ELF-1 (cell line): ENCODE data around the gene ZNF497.
"Not testable (repeated sequence)": the region's sequence is repeated elsewhere in the genome, so short reads cannot be mapped to it uniquely, and the experiment has no call there.

Experiments used
- DNase-seq: peaks from one replicate; pipeline ENCODE4 v3.0.0-alpha.2; 2016; ENCODE audit warnings: low read depth, low spot score

The ZNF497 gene

GRCh38 chr19:58348080-58348479, 14.5 kb downstream of the ZNF497 start:
- not testable (repeated sequence) for DNase-seq

- peak; percentile 78 for DNase-seq
Measured at GRCh38 chr19:58346961-58347929, 15.3 kb downstream of the ZNF497 start.

- no peak for DNase-seq
Measured at GRCh38 chr19:58345558-58345957, 17.0 kb downstream of the ZNF497 start.

- DNase-seq = peak; percentile 88
Measured at GRCh38 chr19:58338825-58339558, 23.6 kb downstream of the ZNF497 start.

GRCh38 chr19:58338336-58338735, 24.2 kb downstream of the ZNF497 start:
- DNase-seq = no peak

GRCh38 chr19:58336820-58337219, 25.7 kb downstream of the ZNF497 start:
- DNase-seq = no peak

GRCh38 chr19:58336216-58336615, 26.3 kb downstream of the ZNF497 start:
- no peak for DNase-seq

GRCh38 chr19:58335630-58336029, 26.9 kb downstream of the ZNF497 start:
- DNase-seq = no peak

GRCh38 chr19:58334691-58335249, 27.8 kb downstream of the ZNF497 start:
- no peak for DNase-seq

- no peak for DNase-seq
Measured at GRCh38 chr19:58332697-58333096, 29.9 kb downstream of the ZNF497 start.

GRCh38 chr19:58330458-58330857, 32.1 kb downstream of the ZNF497 start:
- DNase-seq = no peak

GRCh38 chr19:58328999-58329398, 33.6 kb downstream of the ZNF497 start:
- peak; percentile 86 for DNase-seq

- peak; percentile 96 for DNase-seq
Measured at GRCh38 chr19:58326914-58327726, 35.4 kb downstream of the ZNF497 start, which contains the start of gene ZSCAN22. Gene ZSCAN22 (plus strand): TSS chr19:58326994. CDS start chr19:58334803, 7,809 bp downstream.

GRCh38 chr19:58326501-58326913, 36.0 kb downstream of the ZNF497 start:
- no peak for DNase-seq

- DNase-seq = no peak
Measured at GRCh38 chr19:58325311-58326022, 37.1 kb downstream of the ZNF497 start.

GRCh38 chr19:58319241-58319640, 43.3 kb downstream of the ZNF497 start:
- no peak for DNase-seq

GRCh38 chr19:58318297-58318696, 44.3 kb downstream of the ZNF497 start:
- no peak for DNase-seq

GRCh38 chr19:58317476-58318072, 45.0 kb downstream of the ZNF497 start:
- DNase-seq = no peak

GRCh38 chr19:58315580-58315979, 47.0 kb downstream of the ZNF497 start:
- no peak for DNase-seq

GRCh38 chr19:58311345-58311865, 51.1 kb downstream of the ZNF497 start:
- no peak for DNase-seq
